ENCODE measurements around the gene LRRC75B. TPM values are rescaled to one million over a fixed set of nuclear protein-coding genes. Genes with fewer than 3 reads are reported as not detected.

LRRC75B gene
- total and polyA plus RNA-seq, 4 donors, result 6.3 to 38.7 (median 28.4) TPM

GRCh38 chr22:24579258-24579601, 13.6 kb downstream of the LRRC75B start:
- Histone ChIP-seq H3K27ac (ENCODE audit: low read depth, low read length) (no peak overlapping the region), H3K4me1 (ENCODE audit: control insufficient read depth, insufficient read depth, low read length) (peaks cover 13% of the 10 kb centered on the region), H3K27me3 (ENCODE audit: control insufficient read depth, insufficient read depth, low read length) (no peaks in the 10 kb centered on the region), H3K36me3 (ENCODE audit: control insufficient read depth, insufficient read depth, low read length) (peaks cover 30% of the 10 kb centered on the region), H3K4me3 (ENCODE audit: low read depth, low read length) (no peak overlapping the region), H3K9me3 (ENCODE audit: control insufficient read depth, insufficient read depth, low read length) (no peaks in the 10 kb centered on the region)
- DNase-seq (ENCODE audit: low read depth in 4 of 6, low spot score in 6 of 6), result no peak
- no CpG with 5 or more reads among the region's 1 CpG for WGBS (ENCODE audit: insufficient coverage)

- Histone ChIP-seq H3K4me3 (ENCODE audit: low read depth, low read length) (no peak overlapping the region), H3K27me3 (ENCODE audit: control insufficient read depth, insufficient read depth, low read length) (no peaks in the 10 kb centered on the region), H3K27ac (ENCODE audit: low read depth, low read length) (no peak overlapping the region), H3K9me3 (ENCODE audit: control insufficient read depth, insufficient read depth, low read length) (no peaks in the 10 kb centered on the region), H3K4me1 (ENCODE audit: control insufficient read depth, insufficient read depth, low read length) (peaks cover 7% of the 10 kb centered on the region), H3K36me3 (ENCODE audit: control insufficient read depth, insufficient read depth, low read length) (peaks cover 34% of the 10 kb centered on the region)
- DNase-seq (ENCODE audit: low read depth in 4 of 6, low spot score in 6 of 6), result no peak
- 82% methylated on average over 4 of the region's 8 CpGs for WGBS (ENCODE audit: insufficient coverage)
These were observed 14.3 kb downstream of the LRRC75B start for GRCh38 chr22:24578355-24579257.

- Histone ChIP-seq H3K9me3 (ENCODE audit: control insufficient read depth, insufficient read depth, low read length) (no peaks in the 10 kb centered on the region), H3K4me1 (ENCODE audit: control insufficient read depth, insufficient read depth, low read length) (no peaks in the 10 kb centered on the region), H3K4me3 (ENCODE audit: low read depth, low read length) (no peak overlapping the region), H3K27ac (ENCODE audit: low read depth, low read length) (no peak overlapping the region), H3K27me3 (ENCODE audit: control insufficient read depth, insufficient read depth, low read length) (no peaks in the 10 kb centered on the region), H3K36me3 (ENCODE audit: control insufficient read depth, insufficient read depth, low read length) (peaks cover 45% of the 10 kb centered on the region)
- no peak for DNase-seq (ENCODE audit: low read depth in 4 of 6, low spot score in 6 of 6)
- WGBS (ENCODE audit: insufficient coverage), result no CpG with 5 or more reads among the region's 1 CpG
These were observed 16.1 kb downstream of the LRRC75B start for GRCh38 chr22:24576778-24577177.

GRCh38 chr22:24571266-24571665, 21.6 kb downstream of the LRRC75B start:
- peaks cover 74% of the 10 kb centered on the region for H3K36me3 ChIP-seq (ENCODE audit: control insufficient read depth, insufficient read depth, low read length)
- no peaks in the 10 kb centered on the region for H3K27me3 ChIP-seq (ENCODE audit: control insufficient read depth, insufficient read depth, low read length)
- no peak overlapping the region for H3K4me3 ChIP-seq (ENCODE audit: low read depth, low read length)
- no peaks in the 10 kb centered on the region for H3K9me3 ChIP-seq (ENCODE audit: control insufficient read depth, insufficient read depth, low read length)
- H3K4me1 ChIP-seq (ENCODE audit: control insufficient read depth, insufficient read depth, low read length), result peaks cover 5% of the 10 kb centered on the region
- DNase-seq (ENCODE audit: low read depth in 4 of 6, low spot score in 6 of 6), result no peak
- WGBS (ENCODE audit: insufficient coverage), result 89% methylated on average over 7 of the region's 7 CpGs
- no peak overlapping the region for H3K27ac ChIP-seq (ENCODE audit: low read depth, low read length)

GRCh38 chr22:24567668-24568067, 25.2 kb downstream of the LRRC75B start:
- Histone ChIP-seq H3K9me3 (ENCODE audit: control insufficient read depth, insufficient read depth, low read length) (no peaks in the 10 kb centered on the region), H3K27ac (ENCODE audit: low read depth, low read length) (no peak overlapping the region), H3K36me3 (ENCODE audit: control insufficient read depth, insufficient read depth, low read length) (peaks cover 62% of the 10 kb centered on the region), H3K4me1 (ENCODE audit: control insufficient read depth, insufficient read depth, low read length) (peaks cover 5% of the 10 kb centered on the region), H3K4me3 (ENCODE audit: low read depth, low read length) (no peak overlapping the region), H3K27me3 (ENCODE audit: control insufficient read depth, insufficient read depth, low read length) (no peaks in the 10 kb centered on the region)
- no peak for DNase-seq (ENCODE audit: low read depth in 4 of 6, low spot score in 6 of 6)
- 82% methylated on average over 9 of the region's 10 CpGs for WGBS (ENCODE audit: insufficient coverage)

GRCh38 chr22:24566899-24567511, 25.9 kb downstream of the LRRC75B start:
- no peak for DNase-seq (ENCODE audit: low read depth in 4 of 6, low spot score in 6 of 6)
- Histone ChIP-seq H3K27me3 (ENCODE audit: control insufficient read depth, insufficient read depth, low read length) (no peaks in the 10 kb centered on the region), H3K4me1 (ENCODE audit: control insufficient read depth, insufficient read depth, low read length) (peaks cover 5% of the 10 kb centered on the region), H3K4me3 (ENCODE audit: low read depth, low read length) (no peak overlapping the region), H3K27ac (ENCODE audit: low read depth, low read length) (no peak overlapping the region), H3K36me3 (ENCODE audit: control insufficient read depth, insufficient read depth, low read length) (peaks cover 62% of the 10 kb centered on the region), H3K9me3 (ENCODE audit: control insufficient read depth, insufficient read depth, low read length) (no peaks in the 10 kb centered on the region)
- 76% methylated on average over 8 of the region's 8 CpGs for WGBS (ENCODE audit: insufficient coverage)

- Histone ChIP-seq H3K27ac (ENCODE audit: low read depth, low read length) (no peak overlapping the region), H3K36me3 (ENCODE audit: control insufficient read depth, insufficient read depth, low read length) (peaks cover 61% of the 10 kb centered on the region), H3K27me3 (ENCODE audit: control insufficient read depth, insufficient read depth, low read length) (no peaks in the 10 kb centered on the region), H3K4me3 (ENCODE audit: low read depth, low read length) (no peak overlapping the region), H3K9me3 (ENCODE audit: control insufficient read depth, insufficient read depth, low read length) (no peaks in the 10 kb centered on the region), H3K4me1 (ENCODE audit: control insufficient read depth, insufficient read depth, low read length) (peaks cover 5% of the 10 kb centered on the region)
- DNase-seq (ENCODE audit: low read depth in 4 of 6, low spot score in 6 of 6), result no peak
- WGBS (ENCODE audit: insufficient coverage), result 100% methylated on average over 2 of the region's 2 CpGs
These were observed 27.8 kb downstream of the LRRC75B start for GRCh38 chr22:24565077-24565476.

- Histone ChIP-seq H3K36me3 (ENCODE audit: control insufficient read depth, insufficient read depth, low read length) (peaks cover 62% of the 10 kb centered on the region), H3K4me1 (ENCODE audit: control insufficient read depth, insufficient read depth, low read length) (peaks cover 5% of the 10 kb centered on the region)
These were observed 28.4 kb downstream of the LRRC75B start for GRCh38 chr22:24564376-24565058.

GRCh38 chr22:24563246-24563645, 29.6 kb downstream of the LRRC75B start:
- Histone ChIP-seq H3K36me3 (ENCODE audit: control insufficient read depth, insufficient read depth, low read length) (peaks cover 63% of the 10 kb centered on the region), H3K9me3 (ENCODE audit: control insufficient read depth, insufficient read depth, low read length) (no peaks in the 10 kb centered on the region), H3K27ac (ENCODE audit: low read depth, low read length) (no peak overlapping the region), H3K4me1 (ENCODE audit: control insufficient read depth, insufficient read depth, low read length) (peaks cover 5% of the 10 kb centered on the region), H3K27me3 (ENCODE audit: control insufficient read depth, insufficient read depth, low read length) (no peaks in the 10 kb centered on the region), H3K4me3 (ENCODE audit: low read depth, low read length) (no peak overlapping the region)
- WGBS (ENCODE audit: insufficient coverage), result 89% methylated on average over 1 of the region's 2 CpGs
- no peak for DNase-seq (ENCODE audit: low read depth in 4 of 6, low spot score in 6 of 6)

More at GRCh38 chr22:24564376-24565058, 28.4 kb downstream of the LRRC75B start:
- DNase-seq (ENCODE audit: low read depth in 4 of 6, low spot score in 6 of 6), result no peak
- Histone ChIP-seq H3K4me3 (ENCODE audit: low read depth, low read length) (no peak overlapping the region), H3K9me3 (ENCODE audit: control insufficient read depth, insufficient read depth, low read length) (no peaks in the 10 kb centered on the region), H3K27ac (ENCODE audit: low read depth, low read length) (no peak overlapping the region), H3K27me3 (ENCODE audit: control insufficient read depth, insufficient read depth, low read length) (no peaks in the 10 kb centered on the region)
- 93% methylated on average over 2 of the region's 2 CpGs for WGBS (ENCODE audit: insufficient coverage)

Data from spinal cord (tissue), 10 donors.